Keratinocyte (primary cell): ENCODE results near the gene FAM120B. TPM values are rescaled to one million over a fixed set of nuclear protein-coding genes. Genes with fewer than 3 reads are reported as not detected.

Experiments used
- DNase-seq: peaks from one replicate; pipeline ENCODE4 v3.0.0-alpha.2; 2011; ENCODE audit warnings: low read depth, missing footprints, low spot score
- FAIRE-seq: peaks from 2 replicates; lab custom pipeline; 2011; peaks lifted over from hg19 to GRCh38; lab: Jason Lieb, UNC
- H2AFZ ChIP-seq: 2 replicates; pipeline ENCODE4 v1.6.0; 2012; ENCODE audit warnings: low read length, control low read depth, inconsistent platforms; ENCODE audit not compliant: control insufficient read depth
- H3K27ac ChIP-seq: 2 replicates; pipeline ENCODE4 v1.5.1; 2011; ENCODE audit warnings: low read length; ENCODE audit not compliant: control insufficient read depth, insufficient read depth
- H3K27me3 ChIP-seq: 3 replicates; pipeline ENCODE4 v1.6.0; 2011; ENCODE audit warnings: low read length; ENCODE audit not compliant: control insufficient read depth, insufficient read depth; ENCODE audit errors: extremely low read depth
- H3K36me3 ChIP-seq, 2 experiments: 2 replicates in 1 of 2; 3 replicates in 1 of 2; pipeline ENCODE4 v1.5.1; 2011; ENCODE audit warnings: low read length in 2 of 2, mild to moderate bottlenecking in 1 of 2; ENCODE audit not compliant: control insufficient read depth in 2 of 2, insufficient read depth in 2 of 2; ENCODE audit errors: extremely low read depth in 1 of 2
- H3K4me1 ChIP-seq: 3 replicates; pipeline ENCODE4 v1.5.1; 2011; ENCODE audit warnings: low read length; ENCODE audit not compliant: control insufficient read depth, insufficient read depth; ENCODE audit errors: extremely low read depth
- H3K4me2 ChIP-seq: 3 replicates; pipeline ENCODE4 v1.6.0; 2011; ENCODE audit warnings: low read depth, low read length; ENCODE audit not compliant: control insufficient read depth, insufficient read depth; ENCODE audit errors: extremely low read depth
- H3K4me3 ChIP-seq, 3 experiments: fragments of 200-600 bp in 1 of 3; sonication (generic) in 1 of 3; 2 replicates in 2 of 3; 3 replicates in 1 of 3; pipeline ENCODE4 v1.5.1; 2011 to 2016; ENCODE audit warnings: low read length in 3 of 3, mild to moderate bottlenecking in 3 of 3, control low read depth in 2 of 3, inconsistent platforms in 1 of 3, low read depth in 1 of 3, mixed read lengths in 1 of 3, mixed run types in 1 of 3, moderate library complexity in 1 of 3; ENCODE audit not compliant: control insufficient read depth in 2 of 3, insufficient read depth in 2 of 3; ENCODE audit errors: extremely low read depth in 1 of 3
- H3K79me2 ChIP-seq: 2 replicates; pipeline ENCODE4 v1.6.0; 2012; ENCODE audit warnings: low read length; ENCODE audit not compliant: control insufficient read depth, insufficient read depth
- H3K9ac ChIP-seq: 3 replicates; pipeline ENCODE4 v1.6.0; 2011; ENCODE audit warnings: low read length; ENCODE audit not compliant: control insufficient read depth, insufficient read depth; ENCODE audit errors: extremely low read depth
- H3K9me1 ChIP-seq: 3 replicates; pipeline ENCODE4 v1.6.0; 2011; ENCODE audit warnings: low read length; ENCODE audit not compliant: control insufficient read depth, insufficient read depth; ENCODE audit errors: extremely low read depth
- H3K9me3 ChIP-seq: 2 replicates; pipeline ENCODE4 v1.5.1; 2012; ENCODE audit warnings: low read depth, low read length; ENCODE audit not compliant: control insufficient read depth
- H4K20me1 ChIP-seq: 3 replicates; pipeline ENCODE4 v1.6.0; 2011; ENCODE audit warnings: low read length; ENCODE audit not compliant: control insufficient read depth, insufficient read depth; ENCODE audit errors: extremely low read depth
- EZH2 ChIP-seq: IDR thresholded peaks from one replicate; pipeline ENCODE4 v1.6.1; 2012; ENCODE audit warnings: inconsistent platforms, mild to moderate bottlenecking, low read length, moderate library complexity
- dilution Hi-C: fragments of 300-500 bp; cut with MboI; formaldehyde crosslinking; loops from one replicate; pipeline ENCODE4 v1.7.0; 2020; ENCODE audit warnings: low sequenced_read_pairs; ENCODE audit not compliant: extremely low pct_ligation_motif_present
- polyA plus RNA-seq, 5 experiments: library from polyadenylated mRNA; depleted of rRNA in 3 of 5; stranded (reverse) in 3 of 5; stranded (forward) in 1 of 5; unstranded in 1 of 5; fragments of >200 nt; gene quantifications; 1 replicate in 1 of 5; 2 replicates in 3 of 5; 3 replicates in 1 of 5; pipeline versions ENCODE4 v1.2.1 to v1.2.3, GENCODE V29; 2011 to 2012; ENCODE audit warnings: missing spikeins in 2 of 5, low read depth in 1 of 5, low replicate concordance in 1 of 5
- TF ChIP-seq, protein P1 (sequence below), 3 experiments: IDR thresholded peaks in 1 of 3; conservative IDR thresholded peaks in 1 of 3; optimal IDR thresholded peaks in 1 of 3; 2 replicates in 2 of 3; 3 replicates in 1 of 3; pipeline versions ENCODE3 to v1.5.1; 2011; ENCODE audit warnings: low read length in 3 of 3, mild to moderate bottlenecking in 3 of 3, moderate library complexity in 2 of 3, control low read depth in 1 of 3, inconsistent platforms in 1 of 3; ENCODE audit not compliant: insufficient read depth in 2 of 3; ENCODE audit errors: extremely low read depth in 1 of 3

FAM120B gene
- polyA plus RNA-seq, 1 donor (not counting 4 experiments of a cell fraction or from before 2014, with no cell fraction given): 17.4 TPM

- TF ChIP-seq EZH2: no peak
- TF ChIP-seq, protein P1, sequence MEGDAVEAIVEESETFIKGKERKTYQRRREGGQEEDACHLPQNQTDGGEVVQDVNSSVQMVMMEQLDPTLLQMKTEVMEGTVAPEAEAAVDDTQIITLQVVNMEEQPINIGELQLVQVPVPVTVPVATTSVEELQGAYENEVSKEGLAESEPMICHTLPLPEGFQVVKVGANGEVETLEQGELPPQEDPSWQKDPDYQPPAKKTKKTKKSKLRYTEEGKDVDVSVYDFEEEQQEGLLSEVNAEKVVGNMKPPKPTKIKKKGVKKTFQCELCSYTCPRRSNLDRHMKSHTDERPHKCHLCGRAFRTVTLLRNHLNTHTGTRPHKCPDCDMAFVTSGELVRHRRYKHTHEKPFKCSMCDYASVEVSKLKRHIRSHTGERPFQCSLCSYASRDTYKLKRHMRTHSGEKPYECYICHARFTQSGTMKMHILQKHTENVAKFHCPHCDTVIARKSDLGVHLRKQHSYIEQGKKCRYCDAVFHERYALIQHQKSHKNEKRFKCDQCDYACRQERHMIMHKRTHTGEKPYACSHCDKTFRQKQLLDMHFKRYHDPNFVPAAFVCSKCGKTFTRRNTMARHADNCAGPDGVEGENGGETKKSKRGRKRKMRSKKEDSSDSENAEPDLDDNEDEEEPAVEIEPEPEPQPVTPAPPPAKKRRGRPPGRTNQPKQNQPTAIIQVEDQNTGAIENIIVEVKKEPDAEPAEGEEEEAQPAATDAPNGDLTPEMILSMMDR (optimal IDR thresholded peaks at IDR 0.05 in 1 of 3, IDR thresholded peaks at IDR 0.05 in 1 of 3, conservative IDR thresholded peaks at IDR 0.05 in 1 of 3; ENCODE audit: extremely low read depth in 1 of 3, insufficient read depth in 2 of 3, low read length in 3 of 3): no peak
- FAIRE-seq (no peak), DNase-seq (no peak)
- Histone ChIP-seq H3K9me3 (no peaks in the 10 kb centered on the region), H3K27me3 (no peaks in the 10 kb centered on the region), H3K4me1 (peaks cover 13% of the 10 kb centered on the region), H4K20me1 (no peaks in the 10 kb centered on the region), H3K36me3 (peaks cover 0 to 5% of the 10 kb centered on the region in 2 experiments), H3K4me3 (peak overlapping the region; percentile 85 to 96 (median 92)), H3K9me1 (no peaks in the 10 kb centered on the region), H3K4me2 (peak overlapping the region; percentile 90), H3K9ac (peak overlapping the region; percentile 92), H3K27ac (peak overlapping the region; percentile 75), H2AFZ (peak overlapping the region; percentile 75), H3K79me2 (peaks cover 56% of the 10 kb centered on the region)
- dilution Hi-C loops: no loop called here
These were observed 555 bp downstream of the FAM120B start for GRCh38 chr6:170307080-170307545.

DNA sequence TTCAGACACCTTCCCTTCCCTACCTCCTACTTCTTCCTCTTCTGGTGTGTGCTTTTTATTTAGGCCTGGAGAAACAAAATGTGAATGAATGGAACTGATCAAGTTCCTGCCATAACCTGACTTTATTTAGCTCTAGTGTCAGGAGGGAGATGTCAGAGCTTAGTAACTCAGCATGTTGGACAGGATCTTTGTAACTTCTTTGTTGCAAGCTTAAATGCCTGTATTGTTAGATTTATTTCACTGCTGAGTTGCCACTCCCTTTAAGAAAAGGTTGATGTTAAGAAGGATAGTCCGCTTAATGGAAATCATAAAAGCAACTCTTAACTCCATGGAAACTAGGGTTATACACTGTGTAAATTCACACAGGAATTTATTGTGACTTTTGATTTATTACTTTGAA, 2.2 kb downstream of the FAM120B start:
- no peaks in the 10 kb centered on the region for H3K9me3 ChIP-seq

More for the DNA sequence above, 2.2 kb downstream of the FAM120B start:
- TF ChIP-seq, protein P1 (optimal IDR thresholded peaks at IDR 0.05 in 1 of 3, IDR thresholded peaks at IDR 0.05 in 1 of 3, conservative IDR thresholded peaks at IDR 0.05 in 1 of 3; ENCODE audit: extremely low read depth in 1 of 3, insufficient read depth in 2 of 3, low read length in 3 of 3): no peak
- TF ChIP-seq EZH2: no peak
- H3K9me1 ChIP-seq: no peaks in the 10 kb centered on the region
- H4K20me1 ChIP-seq: no peaks in the 10 kb centered on the region
- DNase-seq: no peak
- no peak overlapping the region for H2AFZ ChIP-seq
- no peak overlapping the region for H3K27ac ChIP-seq
- dilution Hi-C loops: no loop called here
- peaks cover 71% of the 10 kb centered on the region for H3K79me2 ChIP-seq
- H3K36me3 ChIP-seq: peaks cover 0 to 5% of the 10 kb centered on the region in 2 experiments
- peaks cover 13% of the 10 kb centered on the region for H3K4me1 ChIP-seq
- no peak overlapping the region for H3K9ac ChIP-seq
- peak overlapping the region; percentile 31 for H3K4me2 ChIP-seq
- FAIRE-seq: no peak
- no peak overlapping the region for H3K4me3 ChIP-seq
- H3K27me3 ChIP-seq: no peaks in the 10 kb centered on the region
